Right forelimb (tissue), 1 donor: ENCODE measurements around the gene GREB1L.
"Not testable (repeated sequence)": the region's sequence is repeated elsewhere in the genome, so short reads cannot be mapped to it uniquely, and the experiment has no call there.

Experiments used
- DNase-seq: peaks from one replicate; pipeline ENCODE4 v3.0.0-alpha.2; 2018

The GREB1L gene

DNA sequence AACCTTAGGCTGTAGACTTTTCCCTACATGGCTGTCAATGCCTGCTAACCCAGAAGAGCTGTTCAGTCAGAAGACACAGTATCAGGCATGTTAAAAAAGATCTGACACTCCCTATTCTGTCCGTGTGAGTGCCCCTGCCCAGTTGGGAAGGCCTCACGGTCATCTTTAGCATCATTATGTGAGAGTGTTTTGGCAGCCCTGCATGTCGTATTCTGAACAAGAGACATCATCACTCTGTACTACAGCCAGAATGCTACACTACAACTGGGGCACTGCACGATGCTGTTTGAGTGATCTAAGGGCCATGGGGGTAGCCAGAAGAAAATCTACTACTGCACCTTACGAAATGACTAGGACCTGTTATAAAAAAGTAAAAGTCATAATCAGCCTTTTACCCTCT lies 67.2 kb downstream of the GREB1L start:
- DNase-seq, result no peak

DNA sequence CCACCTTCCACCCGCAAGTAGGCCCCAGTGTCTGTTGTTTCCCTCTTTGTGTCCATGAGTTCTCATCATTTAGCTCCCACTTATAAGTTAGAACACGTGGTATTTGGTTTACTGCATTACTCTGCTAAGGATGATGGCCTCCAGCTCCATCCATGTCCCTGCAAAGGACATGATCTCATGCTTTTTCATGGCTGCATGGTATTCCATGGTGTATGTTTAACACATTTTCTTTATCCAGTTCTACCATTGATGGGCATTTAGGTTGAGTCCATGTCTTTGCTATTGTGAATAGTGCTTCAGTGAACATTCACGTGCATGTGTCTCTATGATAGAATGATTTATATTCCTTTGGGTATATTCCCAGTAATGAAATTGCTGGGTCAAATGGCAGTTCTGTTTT lies 69.9 kb downstream of the GREB1L start:
- DNase-seq, result not testable (repeated sequence)

DNA sequence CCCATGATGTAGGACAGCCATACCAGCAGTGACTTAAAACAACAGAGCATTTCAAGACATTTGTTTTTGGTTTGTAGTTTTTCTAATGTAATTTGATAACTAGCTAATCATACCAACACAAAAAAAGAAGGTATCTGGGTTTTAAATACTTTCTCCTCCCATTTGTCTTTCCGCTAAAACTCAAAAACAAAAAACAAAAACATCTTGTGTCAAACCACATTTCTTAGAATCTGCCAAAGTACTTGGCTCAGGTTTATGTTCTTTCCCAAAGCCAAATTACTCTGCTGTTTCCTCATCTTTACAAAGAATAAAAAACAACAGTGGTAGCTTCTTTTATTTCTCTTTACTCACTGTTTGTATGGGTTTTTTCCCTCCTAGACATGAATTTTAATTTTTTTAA lies 71.5 kb downstream of the GREB1L start:
- DNase-seq, result no peak

DNA sequence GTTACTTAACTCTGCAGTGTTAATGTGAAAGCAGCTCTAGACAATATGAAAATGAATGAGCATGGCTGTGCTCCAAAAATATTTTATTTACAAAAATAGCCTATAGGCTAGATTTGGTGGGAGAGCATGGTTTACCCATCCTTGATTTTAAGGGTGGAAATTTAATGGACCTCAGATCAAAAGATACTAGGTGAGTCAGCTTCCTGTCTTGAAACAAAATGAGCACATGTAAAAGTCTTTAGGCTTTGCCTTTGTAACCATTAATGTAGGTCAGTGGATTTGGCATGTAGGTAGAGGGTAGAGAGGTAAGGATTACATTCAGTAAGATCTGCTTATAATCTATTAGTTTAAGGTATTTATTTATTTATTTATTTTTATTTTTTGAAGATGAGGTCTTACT lies 72.7 kb downstream of the GREB1L start:
- DNase-seq, result no peak

DNA sequence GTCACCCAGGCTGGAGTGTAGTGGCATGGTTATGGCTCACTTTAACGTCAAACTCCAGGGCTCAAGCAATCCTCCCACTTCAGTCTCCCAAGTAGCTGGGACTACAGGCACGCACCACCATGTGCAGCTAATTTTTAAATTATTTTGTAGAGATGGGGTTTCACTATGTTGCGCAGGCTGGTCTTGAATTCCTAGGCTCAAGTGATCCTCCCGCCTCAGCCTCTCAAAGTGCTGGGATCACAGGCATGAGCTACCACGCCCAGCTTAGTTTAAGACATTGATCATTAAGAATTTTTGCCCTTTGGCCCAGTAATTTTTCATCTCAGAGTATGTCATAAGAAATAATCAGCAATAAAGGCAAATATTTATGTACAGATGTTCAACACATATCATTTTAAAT lies 73.1 kb downstream of the GREB1L start:
- not testable (repeated sequence) for DNase-seq

DNA sequence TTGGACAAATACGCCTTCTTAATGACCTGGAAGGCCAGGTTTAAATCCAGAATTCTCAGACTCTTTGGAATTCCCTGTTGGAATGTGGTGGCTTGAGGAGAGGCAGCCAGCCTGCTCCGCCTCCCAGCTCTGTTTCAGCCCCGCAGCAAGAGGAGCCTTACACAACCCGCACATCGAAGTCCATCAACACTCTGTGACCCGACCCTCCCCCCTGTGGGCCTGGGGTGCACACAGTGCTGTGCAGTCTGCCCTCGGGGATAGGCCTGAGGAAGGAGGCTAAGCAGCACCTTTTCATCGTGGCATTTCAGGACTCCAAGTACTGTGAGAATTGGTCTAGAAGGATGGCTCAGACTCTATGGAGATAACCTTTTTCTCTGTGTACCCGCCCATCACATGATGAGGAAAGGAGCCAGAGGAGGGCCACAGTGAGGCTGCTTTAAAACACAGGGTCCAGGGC lies 73.7 kb downstream of the GREB1L start:
- no peak for DNase-seq

DNA sequence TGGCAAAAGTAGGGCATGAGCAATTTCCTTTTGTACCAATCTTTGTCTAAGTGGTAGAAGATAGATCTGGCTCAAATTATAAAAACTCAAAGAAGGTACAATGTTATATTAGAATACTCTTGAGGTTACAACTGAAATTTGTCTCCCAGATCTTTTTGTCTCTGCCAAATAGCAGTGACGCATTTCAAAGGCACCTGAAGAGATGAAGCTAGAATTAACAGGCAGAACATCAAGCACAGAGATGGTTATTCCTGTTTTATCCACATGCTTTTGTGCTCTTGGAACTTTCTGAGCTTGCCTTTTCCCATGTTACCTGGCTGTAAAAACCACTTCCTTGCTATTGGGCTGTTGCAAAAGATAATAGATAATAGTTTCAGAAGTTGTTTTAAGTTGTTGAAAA lies 74.3 kb downstream of the GREB1L start:
- no peak for DNase-seq

DNA sequence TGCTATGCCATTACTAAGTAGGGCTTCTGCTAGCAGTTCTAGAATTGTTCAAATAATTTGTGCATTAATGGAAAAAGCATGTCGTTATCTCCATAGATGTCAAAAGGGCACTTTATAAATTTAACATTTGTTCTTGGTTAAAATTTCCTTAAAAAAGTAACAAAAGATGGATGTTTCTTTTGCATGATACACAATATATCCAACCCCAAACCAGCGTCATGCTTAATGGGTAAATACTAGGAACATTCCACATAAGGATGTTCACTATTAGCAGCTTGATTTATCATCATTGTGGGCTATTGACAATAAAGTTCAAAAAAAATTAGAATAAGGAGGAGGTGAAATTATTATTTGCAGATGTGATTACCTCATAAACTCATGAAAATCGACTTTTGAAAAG lies 79.7 kb downstream of the GREB1L start:
- DNase-seq, result no peak

DNA sequence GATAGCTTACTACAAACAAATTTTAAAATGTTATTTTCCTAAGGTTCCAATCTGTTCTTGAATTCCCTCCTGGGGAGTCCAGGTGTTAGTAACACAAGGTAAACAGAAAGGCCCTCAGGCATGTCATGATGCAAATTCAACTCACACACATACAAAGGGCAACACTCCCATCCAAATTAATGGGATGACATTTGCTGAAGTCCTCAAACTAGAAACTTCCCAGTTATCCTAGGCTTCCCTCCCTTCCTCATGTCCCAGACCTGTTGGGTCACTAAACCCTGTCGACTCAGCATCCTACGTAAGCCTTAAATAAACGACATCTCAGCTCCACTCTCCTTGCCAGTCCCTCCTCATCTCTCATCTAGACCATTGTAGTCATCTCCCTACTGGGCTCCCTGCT lies 85.1 kb downstream of the GREB1L start:
- DNase-seq, result no peak

DNA sequence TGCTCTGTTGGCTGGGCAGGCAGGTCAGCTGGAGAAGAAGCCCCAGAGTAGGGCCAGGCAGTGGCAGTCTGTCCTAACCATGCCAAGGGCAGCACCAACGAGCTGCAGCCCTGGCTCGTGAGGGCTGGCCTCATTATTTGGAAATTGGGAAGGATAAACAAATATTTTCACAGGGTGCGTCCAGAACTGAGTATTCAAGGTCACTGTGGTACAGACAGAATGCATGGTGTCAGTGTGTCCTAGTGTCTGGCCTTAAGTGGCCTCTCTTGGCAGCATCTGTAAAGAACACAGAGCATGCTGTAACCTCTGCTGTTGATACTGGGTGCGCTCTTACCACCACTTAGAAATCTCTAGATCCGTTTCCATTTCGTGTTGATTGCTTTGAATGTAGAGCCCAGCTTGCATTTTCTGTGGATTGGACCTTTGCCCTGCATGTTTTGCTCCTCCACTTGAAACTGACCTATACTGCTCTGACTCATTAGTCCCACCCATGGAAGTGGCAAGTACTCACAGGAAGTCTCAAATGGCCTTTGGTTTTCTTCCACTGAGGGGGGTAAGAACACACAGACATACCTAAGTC lies 88.2 kb downstream of the GREB1L start:
- DNase-seq, result no peak

DNA sequence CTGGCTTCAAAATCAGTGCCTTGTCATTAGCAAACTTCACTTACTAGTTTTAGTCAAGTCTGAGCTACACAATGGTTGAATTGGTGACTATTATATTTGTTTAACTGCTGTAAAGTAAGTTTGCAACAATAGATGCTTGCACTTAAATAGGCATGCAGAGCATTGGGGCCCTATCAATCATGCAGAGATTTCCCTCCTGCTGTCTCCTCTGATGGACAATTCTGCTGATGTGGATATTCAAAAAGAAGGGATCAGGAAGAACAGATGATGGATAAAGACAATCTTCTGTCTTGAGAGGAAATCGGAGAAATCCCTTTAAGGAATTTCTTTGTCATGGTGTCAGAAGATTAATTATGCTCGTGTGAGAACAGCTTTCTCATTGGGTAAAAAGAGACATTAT lies 89.0 kb downstream of the GREB1L start:
- DNase-seq, result no peak

DNA sequence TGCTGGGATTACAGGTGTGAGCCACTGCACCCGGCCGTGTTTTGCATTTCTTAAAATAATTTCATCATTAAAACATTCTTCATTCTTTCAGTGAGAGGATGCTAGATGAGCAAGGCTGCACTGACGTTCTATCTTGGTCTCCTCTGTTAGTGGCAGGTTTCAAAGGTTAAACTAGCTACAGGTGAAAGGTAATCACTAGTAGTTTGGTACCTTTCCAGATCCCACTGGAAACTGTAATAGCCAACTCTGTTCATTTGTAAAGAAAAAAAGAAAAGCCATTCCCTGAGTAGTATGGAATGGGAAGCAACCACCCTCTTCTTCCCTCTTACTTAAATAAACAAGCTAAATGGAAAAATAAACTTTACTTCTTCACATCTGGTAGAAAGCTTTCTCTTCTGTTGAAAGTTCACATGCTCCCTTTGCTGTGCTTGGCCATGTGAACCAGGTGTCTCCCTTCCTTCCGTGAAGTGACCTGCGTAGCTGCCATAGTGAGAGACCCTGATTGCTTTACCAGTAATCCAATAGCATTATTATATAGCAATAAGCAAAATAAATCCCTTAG lies 94.0 kb downstream of the GREB1L start:
- no peak for DNase-seq

DNA sequence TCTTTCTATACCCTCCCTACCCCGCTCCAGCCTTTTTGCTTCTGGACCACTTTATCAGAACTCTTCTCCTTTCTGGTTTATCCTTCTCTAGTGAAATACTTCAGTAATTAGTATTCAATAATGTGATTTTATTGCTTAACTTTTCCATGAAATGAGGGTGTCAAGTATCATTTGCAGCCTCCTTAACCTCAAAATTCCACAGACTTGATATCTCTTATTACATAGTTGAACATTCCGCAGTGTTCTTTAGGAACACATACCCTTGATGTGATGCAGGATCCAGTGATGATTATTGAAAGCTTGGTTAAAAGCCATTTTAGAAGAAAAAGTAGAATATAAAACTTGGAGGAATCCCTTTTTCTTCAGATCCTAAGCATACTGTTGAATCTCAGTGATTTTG lies 94.8 kb downstream of the GREB1L start:
- no peak for DNase-seq

DNA sequence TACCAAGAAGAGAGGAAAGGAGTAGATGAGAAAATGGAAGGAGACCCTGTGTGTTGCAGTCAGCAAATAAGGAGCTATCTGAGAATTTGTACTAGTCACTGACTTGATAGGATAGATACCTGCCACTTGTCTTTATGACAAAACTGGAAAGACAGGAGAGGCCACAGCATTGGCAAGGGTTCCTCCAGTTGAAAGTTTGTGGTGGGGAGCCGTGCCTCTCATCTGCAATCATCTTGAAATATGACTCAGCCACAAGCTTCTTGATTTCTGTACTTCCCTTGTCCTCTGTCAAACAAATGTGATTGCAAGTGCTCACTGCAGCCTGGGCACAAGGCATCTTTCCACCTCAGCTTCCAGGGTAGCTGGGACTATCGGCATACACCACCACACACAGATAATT lies 99.1 kb downstream of the GREB1L start:
- no peak for DNase-seq

DNA sequence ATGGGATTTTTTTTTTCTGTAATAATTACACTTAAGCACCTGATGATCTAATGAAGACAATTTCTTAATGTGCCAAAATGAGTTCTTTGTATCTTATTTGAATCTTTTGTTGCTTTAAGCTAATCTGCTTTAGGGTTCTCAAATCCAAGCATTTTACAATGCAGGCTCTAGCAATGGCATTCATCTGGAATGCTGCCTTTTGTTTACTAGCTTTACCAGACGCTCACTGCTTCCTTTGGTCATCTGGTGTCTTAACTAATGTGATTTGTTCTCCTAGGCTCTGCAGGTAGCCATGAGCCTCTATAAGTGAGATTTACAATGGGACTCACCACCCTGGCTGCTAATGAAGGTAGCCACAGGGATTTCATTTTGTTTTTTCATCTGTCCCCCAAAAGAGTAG lies 100.3 kb downstream of the GREB1L start:
- DNase-seq, result no peak

DNA sequence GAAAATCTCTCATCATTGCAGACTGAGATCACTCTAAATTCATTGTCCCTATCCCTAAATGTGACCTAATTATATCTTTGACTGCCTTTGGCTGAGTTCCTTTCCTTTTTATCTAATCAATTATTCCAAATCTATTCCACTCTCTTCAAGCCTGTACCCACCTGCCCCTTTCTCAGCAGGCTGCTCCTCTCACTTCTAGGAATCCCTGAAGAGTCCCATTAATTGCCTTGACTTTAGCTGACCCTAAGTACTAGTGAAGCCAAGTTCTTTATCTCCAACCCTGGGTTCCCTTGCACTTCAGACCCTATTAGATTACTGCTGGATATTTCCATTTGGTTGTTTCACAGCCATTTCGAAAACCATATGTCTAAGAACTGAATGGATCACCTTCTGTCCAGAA lies 102.8 kb downstream of the GREB1L start:
- DNase-seq, result no peak

DNA sequence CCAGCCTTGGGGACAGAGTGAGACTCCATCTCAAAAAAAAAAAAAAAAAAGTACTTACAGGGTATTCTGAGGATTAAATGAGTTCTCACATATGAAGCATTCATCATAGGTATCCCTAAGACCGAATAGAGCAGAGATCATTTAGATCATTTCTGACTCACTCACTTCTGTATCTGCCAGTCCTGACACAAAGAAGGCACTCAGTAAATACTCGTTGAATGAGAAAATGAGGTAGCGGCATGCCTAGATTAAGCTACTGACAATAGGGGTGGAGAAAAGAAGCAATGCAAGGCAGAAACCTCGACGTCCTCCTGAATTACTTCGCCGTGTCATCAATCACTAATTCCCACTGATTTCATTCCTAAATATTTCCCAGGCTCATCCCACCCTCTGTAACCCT lies 103.8 kb downstream of the GREB1L start:
- DNase-seq, result no peak

DNA sequence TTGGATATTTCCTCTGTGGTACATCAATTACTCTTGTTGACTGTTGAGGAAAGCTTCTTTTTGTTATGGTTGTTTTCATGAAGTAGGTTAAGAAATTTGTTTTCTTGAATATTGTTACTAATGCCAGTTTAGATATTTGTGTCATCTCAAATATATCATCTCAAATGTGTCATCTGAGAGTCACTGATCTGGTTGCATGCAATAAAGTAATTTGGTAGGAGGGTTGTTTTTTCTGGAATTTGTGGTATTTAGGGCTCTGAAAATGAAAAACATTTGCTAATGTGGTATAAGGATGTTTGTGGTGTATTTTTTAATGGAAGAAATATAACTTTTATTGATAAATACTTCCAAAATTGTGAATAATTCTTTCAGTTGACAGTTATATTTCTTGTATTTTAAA lies 117.7 kb downstream of the GREB1L start:
- DNase-seq, result no peak

DNA sequence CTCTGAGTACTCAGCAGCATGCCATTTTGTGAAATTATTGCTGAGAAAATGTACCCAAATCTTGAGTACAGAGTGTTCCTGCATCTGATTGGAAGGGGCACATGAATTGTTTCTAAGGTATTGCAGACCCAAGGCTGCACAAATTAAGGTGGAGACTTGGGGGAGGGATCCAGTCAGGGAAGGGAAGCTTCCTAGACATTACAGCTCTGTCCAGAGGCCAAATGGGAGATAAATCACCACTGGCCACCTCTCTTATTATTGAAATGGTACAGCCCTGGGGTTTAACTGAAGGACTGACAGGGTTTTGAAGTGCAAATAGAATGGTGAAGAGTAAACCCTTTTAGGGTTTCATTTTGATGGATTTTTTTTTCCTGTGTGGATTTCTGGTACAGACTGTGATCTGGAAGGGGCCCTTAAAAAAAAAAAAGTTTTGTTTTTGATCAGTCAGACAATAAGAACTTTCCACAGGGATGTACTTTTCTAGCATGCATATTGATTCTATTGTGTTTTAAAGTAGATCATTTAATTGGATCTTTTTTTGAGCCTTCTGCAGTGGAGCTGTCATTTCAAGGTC lies 119.4 kb downstream of the GREB1L start:
- no peak for DNase-seq

DNA sequence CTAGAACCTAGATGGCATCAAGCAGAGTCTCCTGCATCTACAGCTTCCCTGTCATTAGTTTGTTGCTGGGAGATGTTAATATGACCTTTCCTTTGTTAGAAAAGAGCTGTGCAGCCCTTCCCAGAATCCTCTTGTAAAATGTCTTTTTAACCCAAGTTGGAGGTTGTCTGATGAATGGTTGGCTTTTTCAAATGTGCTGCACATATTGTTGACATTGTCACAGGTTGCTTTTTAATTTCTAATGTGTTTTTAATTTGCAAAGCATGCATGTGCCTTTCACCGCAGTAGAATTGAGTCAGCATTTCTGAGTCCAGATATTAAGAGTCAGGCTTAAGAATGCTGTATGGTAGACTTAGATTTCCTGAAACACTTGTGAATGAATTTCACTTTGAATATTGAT lies 120.8 kb downstream of the GREB1L start:
- DNase-seq, result no peak

DNA sequence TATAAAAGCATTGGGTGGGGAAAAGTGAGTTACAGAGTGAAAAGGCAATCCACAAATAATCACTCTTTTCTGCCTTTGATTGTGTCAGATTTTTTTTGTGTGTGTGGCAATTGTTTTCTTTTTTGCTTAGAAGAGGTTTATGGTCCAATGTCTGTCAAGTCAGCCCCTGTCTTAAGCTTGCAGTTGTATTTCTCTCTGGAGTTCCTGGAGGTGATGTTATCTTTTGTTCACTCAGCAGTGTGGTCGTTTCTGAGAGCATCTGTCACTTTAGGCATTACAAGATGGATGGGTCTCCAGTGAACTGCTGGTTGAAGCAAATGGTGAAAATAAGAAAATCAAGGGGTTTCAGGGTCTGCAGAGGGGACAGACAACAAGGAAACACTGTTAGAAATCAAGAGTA lies 121.3 kb downstream of the GREB1L start:
- no peak for DNase-seq

DNA sequence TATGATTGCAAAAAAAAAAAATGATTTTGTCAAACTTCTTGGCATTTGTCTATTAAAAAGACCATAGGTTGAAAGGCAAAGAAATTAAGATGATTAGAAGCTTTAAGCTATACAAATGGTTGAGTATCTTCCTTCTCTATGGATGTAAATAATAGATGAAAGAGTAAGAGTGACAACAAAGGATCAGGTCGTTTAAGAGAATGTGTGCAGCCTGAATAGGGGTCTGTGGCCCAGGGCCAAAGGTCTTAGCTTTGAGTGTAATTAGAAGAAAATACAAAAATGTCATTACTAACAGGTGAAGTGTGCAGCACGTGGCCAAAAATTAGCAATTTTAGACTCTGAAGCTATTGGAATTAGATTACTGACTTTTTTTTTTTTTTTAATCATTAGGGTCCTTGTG lies 122.4 kb downstream of the GREB1L start:
- no peak for DNase-seq

DNA sequence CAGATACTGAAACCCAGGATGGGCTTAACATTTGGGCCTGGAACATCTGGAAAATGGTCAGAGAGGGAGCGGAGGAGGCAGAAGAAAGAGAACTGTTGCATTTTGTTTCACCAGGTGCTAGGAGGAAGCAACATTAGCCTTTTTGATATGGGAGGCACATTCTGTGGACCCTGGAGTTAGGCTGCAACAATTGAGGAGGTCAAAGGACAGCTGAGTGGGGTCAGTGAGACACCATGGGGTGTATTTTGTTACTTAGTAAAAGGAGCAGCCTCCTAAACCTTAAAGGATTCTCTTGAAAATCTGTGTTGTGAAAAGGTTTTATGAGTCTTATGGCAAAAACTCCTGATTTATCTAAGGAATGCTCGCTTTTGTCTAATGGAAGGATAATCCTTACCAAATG lies 124.9 kb downstream of the GREB1L start:
- DNase-seq, result no peak

DNA sequence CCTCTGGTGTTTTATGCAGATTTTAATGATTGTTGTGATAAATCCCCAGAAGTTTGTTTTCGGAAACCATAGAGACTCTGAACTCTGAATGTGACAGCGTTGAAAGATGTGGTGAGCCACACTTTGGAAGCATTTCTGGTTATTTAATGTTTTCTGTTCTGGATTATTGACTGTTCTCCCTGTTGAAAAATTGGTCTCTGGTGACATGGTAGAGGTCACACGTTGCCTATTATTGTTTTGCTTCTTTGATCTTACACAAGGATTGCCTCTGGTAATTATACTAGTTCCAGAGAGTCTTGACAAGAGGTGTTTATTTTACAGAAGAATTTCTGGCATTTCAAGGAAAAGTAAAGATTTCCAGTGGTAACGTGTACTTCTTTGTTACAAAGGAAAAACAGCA lies 127.1 kb downstream of the GREB1L start:
- DNase-seq, result no peak

DNA sequence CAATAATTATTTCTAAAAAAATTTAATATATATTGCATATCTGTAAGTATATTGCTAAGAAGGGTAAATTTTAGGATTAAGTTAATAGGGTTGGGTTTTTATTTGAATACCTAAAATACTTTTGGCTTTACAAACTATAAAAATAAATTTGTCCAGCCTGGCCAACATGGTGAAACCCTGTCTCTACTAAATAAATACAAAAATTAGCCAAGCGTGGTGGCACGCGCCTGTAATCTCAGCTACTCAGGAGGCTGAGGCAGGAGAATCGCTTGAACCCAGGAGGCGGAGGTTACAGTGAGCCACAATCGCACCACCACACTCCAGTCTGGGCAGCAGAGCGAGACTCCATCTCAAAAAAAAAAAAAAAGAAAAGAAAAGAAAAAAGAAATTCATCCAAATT lies 127.6 kb downstream of the GREB1L start:
- not testable (repeated sequence) for DNase-seq
